K562 (cell line): ENCODE results near the gene ABHD17C. TPM values are rescaled to one million over a fixed set of nuclear protein-coding genes. Genes with fewer than 3 reads are reported as not detected.

Experiments used
- ATAC-seq: fragments of 200-7000 bp; cut with Tn5 transposase; 3 replicates; pipeline ENCODE4 v1.9.1; 2020; ENCODE audit warnings: moderate library complexity
- BruUV-seq: library from RNA; stranded (reverse); fragments of 400-500 nt; replicated peaks from 2 replicates; lab custom pipeline; 2021; lab: Mats Ljungman, UMichigan
- CTCF ChIA-PET: fragments of 300-600 bp; formaldehyde crosslinking; extraction: SDS; loops from one replicate; lab custom pipeline; 2021; ENCODE audit warnings: low intra/inter-chr PET ratio; lab: Yijun Ruan, JAX
- POLR2A ChIA-PET: fragments of 300-600, 350-650 bp; sonication (Branson Sonifier 250); formaldehyde crosslinking; extraction: SDS; loops from one replicate; lab custom pipeline; 2021; ENCODE audit warnings: antibody characterized with exemption, inconsistent platforms; lab: Yijun Ruan, JAX
- DNase-seq, 4 experiments: peaks; one replicate each; pipeline versions ENCODE4 v3.0.0 to v3.0.0-alpha.2; 2011 to 2018; ENCODE audit warnings: low spot score in 3 of 4, mixed read lengths in 3 of 4; ENCODE audit errors: extremely low read depth in 1 of 4
- FAIRE-seq: peaks from 2 replicates; lab custom pipeline; 2011; peaks lifted over from hg19 to GRCh38; lab: Jason Lieb, UNC
- H2AFZ ChIP-seq: 2 replicates; pipeline ENCODE4 v1.6.0; 2011; ENCODE audit warnings: low read depth, low read length, control low read depth, inconsistent platforms
- H3K27ac ChIP-seq: fragments of 200-600 bp; 3 replicates; pipeline ENCODE4 v1.8.0; 2011; ENCODE audit warnings: low read depth, mild to moderate bottlenecking, control low read depth, inconsistent platforms, low read length, moderate library complexity, mixed read lengths; ENCODE audit errors: extremely low read depth
- H3K27me3 ChIP-seq, 2 experiments: fragments of 300-600 bp in 1 of 2; 2 replicates in 1 of 2; 3 replicates in 1 of 2; pipeline versions ENCODE4 v1.6.0 to v1.8.0; 2011; ENCODE audit warnings: inconsistent platforms in 2 of 2, low read length in 2 of 2, mild to moderate bottlenecking in 1 of 2, mixed read lengths in 1 of 2, moderate library complexity in 1 of 2; ENCODE audit not compliant: control insufficient read depth in 2 of 2, insufficient read depth in 2 of 2
- H3K36me3 ChIP-seq: fragments of 300-600 bp; 3 replicates; pipeline ENCODE4 v1.8.0; 2011; ENCODE audit warnings: mild to moderate bottlenecking, low read length, inconsistent platforms; ENCODE audit not compliant: control insufficient read depth, insufficient read depth
- H3K4me1 ChIP-seq, 2 experiments: fragments of 200-600 bp in 1 of 2; replicated peaks in 1 of 2; 2 replicates in 1 of 2; 3 replicates in 1 of 2; pipeline versions ENCODE4 v1.5.1 to v1.8.0; 2011; ENCODE audit warnings: inconsistent platforms in 2 of 2, low read length in 2 of 2, mild to moderate bottlenecking in 1 of 2, mixed read lengths in 1 of 2, moderate library complexity in 1 of 2; ENCODE audit not compliant: control insufficient read depth in 2 of 2, insufficient read depth in 2 of 2
- H3K4me2 ChIP-seq: 2 replicates; pipeline ENCODE4 v1.6.1; 2011; ENCODE audit warnings: low read length, control low read depth, inconsistent platforms, mixed read lengths; ENCODE audit not compliant: insufficient read depth
- H3K4me3 ChIP-seq: fragments of 200-600 bp; sonication (generic), shearing (Covaris generic); 2 replicates; pipeline ENCODE4 v1.5.1; 2016; ENCODE audit warnings: control low read depth, inconsistent platforms
- H3K79me2 ChIP-seq: fragments of 200-600 bp; 3 replicates; pipeline ENCODE4 v1.8.0; 2011; ENCODE audit warnings: low read length, inconsistent platforms; ENCODE audit not compliant: control insufficient read depth, insufficient read depth
- H3K9ac ChIP-seq, 2 experiments: 2 replicates each; pipeline versions ENCODE4 v1.6.0 to v1.6.1; 2011; ENCODE audit warnings: low read depth in 2 of 2, low read length in 2 of 2, control low read depth in 1 of 2, inconsistent platforms in 1 of 2, mild to moderate bottlenecking in 1 of 2, mixed read lengths in 1 of 2; ENCODE audit not compliant: insufficient read depth in 1 of 2
- H3K9me1 ChIP-seq: one replicate; pipeline ENCODE4 v1.6.0; 2011; ENCODE audit warnings: inconsistent platforms, mild to moderate bottlenecking, low read length, moderate library complexity; ENCODE audit not compliant: control insufficient read depth, insufficient read depth
- H3K9me3 ChIP-seq: replicated peaks from 2 replicates; pipeline ENCODE4 v1.5.1; 2011; ENCODE audit warnings: low read depth, low read length, inconsistent platforms; ENCODE audit not compliant: control insufficient read depth, insufficient read depth
- H4K20me1 ChIP-seq: replicated peaks from 2 replicates; pipeline ENCODE4 v1.6.1; 2011; ENCODE audit warnings: low read length, inconsistent platforms, mixed read lengths; ENCODE audit not compliant: control insufficient read depth, insufficient read depth
- HIVEP1 ChIP-seq: fragments of 250-450 bp; sonication (Bioruptor Pico); IDR thresholded peaks from 2 replicates; pipeline ENCODE4 v1.4.0; 2020; ENCODE audit warnings: mild to moderate bottlenecking
- KLF10 ChIP-seq: fragments of 250-450 bp; sonication (Bioruptor Pico); IDR thresholded peaks from 2 replicates; pipeline ENCODE4 v1.6.1; 2021; ENCODE audit warnings: matching md5 sums
- MCM3 ChIP-seq: fragments of 450-650 bp; IDR thresholded peaks from 2 replicates; pipeline ENCODE4 v1.6.1; 2016
- MTA1 ChIP-seq: fragments of 450-650 bp; IDR thresholded peaks from 2 replicates; pipeline ENCODE4 v1.6.1; 2017; ENCODE audit warnings: borderline replicate concordance
- NFIX ChIP-seq: fragments of 250-450 bp; sonication (Bioruptor Pico); IDR thresholded peaks from 2 replicates; pipeline ENCODE4 v1.4.0; 2020; ENCODE audit warnings: low read depth, mild to moderate bottlenecking, moderate library complexity
- RBM17 ChIP-seq: fragments of 200-400 bp; formaldehyde crosslinking; IDR thresholded peaks from 2 replicates; pipeline ENCODE4 v1.6.1; 2017; ENCODE audit warnings: low read depth, mild to moderate bottlenecking, low read length, borderline replicate concordance
- SIN3B ChIP-seq: fragments of 450-650 bp; IDR thresholded peaks from 2 replicates; pipeline ENCODE4 v1.6.1; 2017; ENCODE audit warnings: low read depth, mild to moderate bottlenecking, moderate library complexity
- TCF3 ChIP-seq: sonication (generic); formaldehyde crosslinking; IDR thresholded peaks from 2 replicates; pipeline ENCODE4 v1.4.0; 2020; ENCODE audit warnings: mild to moderate bottlenecking, missing genetic modification reagents
- ZNF124 ChIP-seq: sonication (generic); formaldehyde crosslinking; IDR thresholded peaks from 2 replicates; pipeline ENCODE4 v1.8.1; 2022; ENCODE audit warnings: missing genetic modification reagents
- ZNF184 ChIP-seq: sonication (generic); formaldehyde crosslinking; IDR thresholded peaks from 2 replicates; pipeline ENCODE4 v1.5.0; 2020; ENCODE audit warnings: missing genetic modification reagents
- ZNF23 ChIP-seq: fragments of 250-450 bp; sonication (Bioruptor Pico); IDR thresholded peaks from 2 replicates; pipeline ENCODE4 v1.4.0; 2020; ENCODE audit warnings: mild to moderate bottlenecking
- WGBS: fragments of 100-300 bp; shearing (Covaris generic); methylation state at CpG from one replicate; pipeline ENCODE4 v1.1.6; 2016; ENCODE audit warnings: low coverage, mixed read lengths; ENCODE audit not compliant: insufficient coverage; ENCODE audit errors: missing lambda C conversion rate; 5-methylcytosine and 5-hydroxymethylcytosine counted together
- in situ Hi-C: fragments of 300-500 bp; cut with MboI; formaldehyde crosslinking; loops from 4 replicates; pipeline ENCODE4 v1.15.0; 2018; ENCODE audit warnings: inconsistent platforms, mixed read lengths
- intact Hi-C: fragments of 100-400 bp; cut with micrococcal nuclease; formaldehyde crosslinking; loops from 2 replicates; pipeline ENCODE4 v1.14.2; 2022
- polyA plus RNA-seq, 8 experiments: library from polyadenylated mRNA; depleted of rRNA in 4 of 8; stranded (reverse) in 5 of 8; unstranded in 3 of 8; fragments of >200 nt; fragmentation: Nextera tagmentation in 2 of 8; fragmentation: Illumina TruSeq in 1 of 8; extraction: Ambion mirVana in 2 of 8; extraction: Trizol in 1 of 8; gene quantifications; 2 replicates each; pipeline versions ENCODE4 v1.2.1 to v1.2.3, GENCODE V29; 2011 to 2014; ENCODE audit warnings: inconsistent platforms in 1 of 8, missing spikeins in 1 of 8
- total RNA-seq, 7 experiments: library from RNA; depleted of rRNA in 6 of 7; stranded (reverse); fragments of >200 nt in 6 of 7; fragmentation: Illumina TruSeq in 2 of 7; extraction: Trizol in 2 of 7; gene quantifications; 2 replicates each; pipeline versions ENCODE4 v1.2.1 to v1.2.3, GENCODE V29; 2011 to 2021; ENCODE audit warnings: low replicate concordance in 1 of 7
- TF ChIP-seq, protein P1 (sequence below): fragments of 450-650 bp; formaldehyde crosslinking; IDR thresholded peaks from 2 replicates; pipeline ENCODE4 v1.4.0; 2022; ENCODE audit warnings: missing genetic modification characterization
- TF ChIP-seq, protein P2 (sequence below): sonication (generic); formaldehyde crosslinking; IDR thresholded peaks from 2 replicates; pipeline ENCODE4 v1.8.1; 2022; ENCODE audit warnings: missing genetic modification reagents
- TF ChIP-seq, protein P3 (sequence below): IDR thresholded peaks from 2 replicates; pipeline ENCODE4 v1.6.1; 2014; ENCODE audit warnings: antibody characterized with exemption

ABHD17C gene
- total and polyA plus RNA-seq, 9 of the 15 experiments (the other 6 are each of a cell fraction or from before 2014, with no cell fraction given): 0.04 to 0.42 (median 0.19) TPM; not detected in 1

DNA sequence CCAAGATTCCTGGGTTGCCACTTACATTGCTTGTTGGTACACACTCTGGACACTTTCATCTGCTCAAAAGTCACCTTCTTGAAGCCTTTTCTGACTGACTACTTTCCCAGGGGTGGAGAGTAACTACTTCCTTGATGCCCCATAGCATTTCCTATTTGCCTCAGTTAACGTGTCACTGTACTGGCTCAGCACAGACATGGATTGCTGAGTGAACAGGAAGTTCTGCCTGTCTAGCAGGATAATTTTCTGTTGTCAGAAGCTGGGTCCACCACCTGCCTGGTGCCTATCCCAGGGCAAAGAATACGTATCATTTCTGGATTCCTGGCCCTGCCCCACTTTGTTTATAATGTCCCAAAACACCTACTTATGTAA, 15.3 kb upstream of the ABHD17C start:
- Histone ChIP-seq H3K27ac (no peak overlapping the region), H3K9ac (no peak overlapping the region), H3K36me3 (no peaks in the 10 kb centered on the region), H4K20me1 (no peaks in the 10 kb centered on the region), H3K79me2 (no peaks in the 10 kb centered on the region), H3K4me2 (no peak overlapping the region), H3K9me3 (no peaks in the 10 kb centered on the region), H3K9me1 (no peaks in the 10 kb centered on the region), H3K27me3 (peaks cover 0 to 4% of the 10 kb centered on the region in 2 experiments; a peak in 2 of 5 replicates), H2AFZ (no peak overlapping the region), H3K4me1 (no peaks in the 10 kb centered on the region), H3K4me3 (no peak overlapping the region)
- BruUV-seq: no TSS peak
- WGBS: 0% methylated on average over 2 of the region's 2 CpGs
- ChIA-PET POLR2A (no interaction called here), CTCF (no interaction called here)
- FAIRE-seq: no peak
- ATAC-seq: no peak
- no peak for TF ChIP-seq HIVEP1 (CRISPR knock-in tag)
- no peak for TF ChIP-seq MCM3
- no peak for TF ChIP-seq SIN3B
- in situ Hi-C loops (no loop called here), intact Hi-C loops (no loop called here)
- no peak for DNase-seq

DNA sequence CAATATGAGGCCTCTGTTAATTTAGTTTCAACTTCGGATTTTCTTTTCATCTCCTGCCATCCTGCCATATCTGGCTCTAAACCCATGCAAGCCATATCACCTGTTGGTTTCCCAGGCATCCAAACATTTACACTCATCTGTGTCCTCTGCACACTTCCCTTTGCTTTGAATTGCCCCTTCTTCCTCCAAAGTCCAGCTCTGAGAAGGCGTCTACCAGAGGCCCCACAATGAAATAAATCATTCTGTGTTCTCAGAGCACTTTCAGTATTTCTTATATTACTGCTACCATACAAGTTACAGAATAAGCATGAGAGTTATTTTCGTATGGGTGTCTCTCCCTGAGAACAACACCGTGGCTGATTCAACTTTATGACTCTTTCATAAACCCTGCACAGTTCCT, 12.9 kb upstream of the ABHD17C start:
- no peaks in the 10 kb centered on the region for H3K79me2 ChIP-seq
- no peak overlapping the region for H3K9ac ChIP-seq
- ChIA-PET CTCF (no interaction called here), POLR2A (interaction anchor here (1.5 kb wide), 1 partner anchor 21 kb away, joined by 3 read pairs; no protein-coding TSS in a partner anchor)
- no peaks in the 10 kb centered on the region for H4K20me1 ChIP-seq
- in situ Hi-C loops: no loop called here
- peaks cover 0 to 4% of the 10 kb centered on the region in 2 experiments; a peak in 2 of 5 replicates for H3K27me3 ChIP-seq
- H3K9me3 ChIP-seq: no peaks in the 10 kb centered on the region
- H3K4me3 ChIP-seq: no peak overlapping the region
- WGBS: 0% methylated on average over 4 of the region's 4 CpGs
- no peak overlapping the region for H3K4me2 ChIP-seq
- no peak for FAIRE-seq
- no peaks in the 10 kb centered on the region for H3K9me1 ChIP-seq
- H2AFZ ChIP-seq: no peak overlapping the region
- H3K36me3 ChIP-seq: no peaks in the 10 kb centered on the region
- intact Hi-C loops: no loop called here
- no peak overlapping the region for H3K27ac ChIP-seq
- DNase-seq: no peak
- no peak for ATAC-seq
- BruUV-seq: no TSS peak
- H3K4me1 ChIP-seq: no peaks in the 10 kb centered on the region
- TF ChIP-seq RBM17 (no peak), TCF3 (CRISPR knock-in tag) (no peak), MTA1 (no peak), NFIX (CRISPR knock-in tag) (no peak), ZNF124 (CRISPR knock-in tag) (no peak), ZNF184 (CRISPR knock-in tag) (no peak), KLF10 (CRISPR knock-in tag) (no peak), ZNF23 (CRISPR knock-in tag) (no peak)
- TF ChIP-seq, protein P1, sequence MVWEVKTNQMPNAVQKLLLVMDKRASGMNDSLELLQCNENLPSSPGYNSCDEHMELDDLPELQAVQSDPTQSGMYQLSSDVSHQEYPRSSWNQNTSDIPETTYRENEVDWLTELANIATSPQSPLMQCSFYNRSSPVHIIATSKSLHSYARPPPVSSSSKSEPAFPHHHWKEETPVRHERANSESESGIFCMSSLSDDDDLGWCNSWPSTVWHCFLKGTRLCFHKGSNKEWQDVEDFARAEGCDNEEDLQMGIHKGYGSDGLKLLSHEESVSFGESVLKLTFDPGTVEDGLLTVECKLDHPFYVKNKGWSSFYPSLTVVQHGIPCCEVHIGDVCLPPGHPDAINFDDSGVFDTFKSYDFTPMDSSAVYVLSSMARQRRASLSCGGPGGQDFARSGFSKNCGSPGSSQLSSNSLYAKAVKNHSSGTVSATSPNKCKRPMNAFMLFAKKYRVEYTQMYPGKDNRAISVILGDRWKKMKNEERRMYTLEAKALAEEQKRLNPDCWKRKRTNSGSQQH (CRISPR knock-in tag): no peak
- TF ChIP-seq, protein P2, sequence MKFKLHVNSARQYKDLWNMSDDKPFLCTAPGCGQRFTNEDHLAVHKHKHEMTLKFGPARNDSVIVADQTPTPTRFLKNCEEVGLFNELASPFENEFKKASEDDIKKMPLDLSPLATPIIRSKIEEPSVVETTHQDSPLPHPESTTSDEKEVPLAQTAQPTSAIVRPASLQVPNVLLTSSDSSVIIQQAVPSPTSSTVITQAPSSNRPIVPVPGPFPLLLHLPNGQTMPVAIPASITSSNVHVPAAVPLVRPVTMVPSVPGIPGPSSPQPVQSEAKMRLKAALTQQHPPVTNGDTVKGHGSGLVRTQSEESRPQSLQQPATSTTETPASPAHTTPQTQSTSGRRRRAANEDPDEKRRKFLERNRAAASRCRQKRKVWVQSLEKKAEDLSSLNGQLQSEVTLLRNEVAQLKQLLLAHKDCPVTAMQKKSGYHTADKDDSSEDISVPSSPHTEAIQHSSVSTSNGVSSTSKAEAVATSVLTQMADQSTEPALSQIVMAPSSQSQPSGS: no peak
- TF ChIP-seq, protein P3, sequence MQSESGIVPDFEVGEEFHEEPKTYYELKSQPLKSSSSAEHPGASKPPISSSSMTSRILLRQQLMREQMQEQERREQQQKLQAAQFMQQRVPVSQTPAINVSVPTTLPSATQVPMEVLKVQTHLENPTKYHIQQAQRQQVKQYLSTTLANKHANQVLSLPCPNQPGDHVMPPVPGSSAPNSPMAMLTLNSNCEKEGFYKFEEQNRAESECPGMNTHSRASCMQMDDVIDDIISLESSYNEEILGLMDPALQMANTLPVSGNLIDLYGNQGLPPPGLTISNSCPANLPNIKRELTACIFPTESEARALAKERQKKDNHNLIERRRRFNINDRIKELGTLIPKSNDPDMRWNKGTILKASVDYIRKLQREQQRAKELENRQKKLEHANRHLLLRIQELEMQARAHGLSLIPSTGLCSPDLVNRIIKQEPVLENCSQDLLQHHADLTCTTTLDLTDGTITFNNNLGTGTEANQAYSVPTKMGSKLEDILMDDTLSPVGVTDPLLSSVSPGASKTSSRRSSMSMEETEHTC: no peak
